ENCODE data around the gene GPHB5.

- TF ChIP-seq, protein P1, sequence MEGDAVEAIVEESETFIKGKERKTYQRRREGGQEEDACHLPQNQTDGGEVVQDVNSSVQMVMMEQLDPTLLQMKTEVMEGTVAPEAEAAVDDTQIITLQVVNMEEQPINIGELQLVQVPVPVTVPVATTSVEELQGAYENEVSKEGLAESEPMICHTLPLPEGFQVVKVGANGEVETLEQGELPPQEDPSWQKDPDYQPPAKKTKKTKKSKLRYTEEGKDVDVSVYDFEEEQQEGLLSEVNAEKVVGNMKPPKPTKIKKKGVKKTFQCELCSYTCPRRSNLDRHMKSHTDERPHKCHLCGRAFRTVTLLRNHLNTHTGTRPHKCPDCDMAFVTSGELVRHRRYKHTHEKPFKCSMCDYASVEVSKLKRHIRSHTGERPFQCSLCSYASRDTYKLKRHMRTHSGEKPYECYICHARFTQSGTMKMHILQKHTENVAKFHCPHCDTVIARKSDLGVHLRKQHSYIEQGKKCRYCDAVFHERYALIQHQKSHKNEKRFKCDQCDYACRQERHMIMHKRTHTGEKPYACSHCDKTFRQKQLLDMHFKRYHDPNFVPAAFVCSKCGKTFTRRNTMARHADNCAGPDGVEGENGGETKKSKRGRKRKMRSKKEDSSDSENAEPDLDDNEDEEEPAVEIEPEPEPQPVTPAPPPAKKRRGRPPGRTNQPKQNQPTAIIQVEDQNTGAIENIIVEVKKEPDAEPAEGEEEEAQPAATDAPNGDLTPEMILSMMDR (IDR thresholded peaks at IDR 0.05) = no peak
- TF ChIP-seq POLR2A (IDR thresholded peaks at IDR 0.05) = no peak
Observed at GRCh38 chr14:63301891-63302534, 16.7 kb downstream of the GPHB5 start.

Measured in esophagus squamous epithelium (tissue), 4 donors.